ENCODE measurements around the gene CD82. TPM values are rescaled to one million over a fixed set of nuclear protein-coding genes. Genes with fewer than 3 reads are reported as not detected.

The CD82 gene
- polyA plus RNA-seq, 1 donor from 2014 or later, result 0.84 TPM

- Histone ChIP-seq H3K9me3 (ENCODE audit: low read length) (no peaks in the 10 kb centered on the region), H2AFZ (ENCODE audit: low read depth, low read length) (no peak overlapping the region), H3K9me2 (ENCODE audit: insufficient read depth, low read length) (no peaks in the 10 kb centered on the region), H3K79me2 (replicated peaks; ENCODE audit: insufficient read depth, low read length) (no peaks in the 10 kb centered on the region), H3K9ac (ENCODE audit: low read length) (no peak overlapping the region), H3F3A (ENCODE audit: insufficient read depth, low read length, poor library complexity, severe bottlenecking) (no peaks in the 10 kb centered on the region), H3K27ac (ENCODE audit: low read length) (no peak overlapping the region), H4K20me1 (ENCODE audit: insufficient read depth) (no peaks in the 10 kb centered on the region), H3K27me3 (ENCODE audit: insufficient read depth, low read depth, low read length) (no peaks in the 10 kb centered on the region), H3K4me3 (ENCODE audit: low read length) (no peak overlapping the region), H3K4me2 (ENCODE audit: low read length) (no peak overlapping the region), H3K36me3 (ENCODE audit: insufficient read depth, low read length) (no peaks in the 10 kb centered on the region)
- TF ChIP-seq EZH2 (IDR thresholded peaks at IDR 0.05; ENCODE audit: borderline replicate concordance, insufficient read depth, low read length, poor library complexity, severe bottlenecking) (no peak), CTCF (IDR thresholded peaks at IDR 0.05; ENCODE audit: poor library complexity, severe bottlenecking) (no peak), POLR2AphosphoS5 (IDR thresholded peaks at IDR 0.05) (no peak), SMC3 (conservative IDR thresholded peaks at IDR 0.05; ENCODE audit: poor library complexity) (no peak), RAD21 (conservative IDR thresholded peaks at IDR 0.05) (no peak), REST (IDR thresholded peaks at IDR 0.05; ENCODE audit: borderline replicate concordance) (no peak), EP300 (conservative IDR thresholded peaks at IDR 0.05; ENCODE audit: poor library complexity, severe bottlenecking) (no peak), MXI1 (conservative IDR thresholded peaks at IDR 0.05; ENCODE audit: poor library complexity, severe bottlenecking) (no peak), TAF1 (IDR thresholded peaks at IDR 0.05; ENCODE audit: low read depth) (no peak)
These were observed 30.5 kb downstream of the CD82 start for GRCh38 chr11:44595964-44596381.

GRCh38 chr11:44596525-44597276 lies 31.2 kb downstream of the CD82 start:
- TF ChIP-seq EZH2 (IDR thresholded peaks at IDR 0.05; ENCODE audit: borderline replicate concordance, insufficient read depth, low read length, poor library complexity, severe bottlenecking) (no peak), REST (IDR thresholded peaks at IDR 0.05; ENCODE audit: borderline replicate concordance) (no peak), POLR2AphosphoS5 (IDR thresholded peaks at IDR 0.05) (no peak), RAD21 (conservative IDR thresholded peaks at IDR 0.05) (no peak), CTCF (IDR thresholded peaks at IDR 0.05; ENCODE audit: poor library complexity, severe bottlenecking) (no peak), EP300 (conservative IDR thresholded peaks at IDR 0.05; ENCODE audit: poor library complexity, severe bottlenecking) (no peak), SMC3 (conservative IDR thresholded peaks at IDR 0.05; ENCODE audit: poor library complexity) (no peak), MXI1 (conservative IDR thresholded peaks at IDR 0.05; ENCODE audit: poor library complexity, severe bottlenecking) (no peak), TAF1 (IDR thresholded peaks at IDR 0.05; ENCODE audit: low read depth) (no peak)

More at GRCh38 chr11:44596525-44597276, 31.2 kb downstream of the CD82 start:
- H3F3A ChIP-seq (ENCODE audit: insufficient read depth, low read length, poor library complexity, severe bottlenecking), result no peaks in the 10 kb centered on the region
- H3K9me3 ChIP-seq (ENCODE audit: low read length), result no peaks in the 10 kb centered on the region
- no peaks in the 10 kb centered on the region for H3K27me3 ChIP-seq (ENCODE audit: insufficient read depth, low read depth, low read length)
- H3K27ac ChIP-seq (ENCODE audit: low read length), result no peak overlapping the region
- H3K36me3 ChIP-seq (ENCODE audit: insufficient read depth, low read length), result no peaks in the 10 kb centered on the region
- no peaks in the 10 kb centered on the region for H3K79me2 ChIP-seq (replicated peaks; ENCODE audit: insufficient read depth, low read length)
- no peak overlapping the region for H3K4me2 ChIP-seq (ENCODE audit: low read length)
- no peaks in the 10 kb centered on the region for H4K20me1 ChIP-seq (ENCODE audit: insufficient read depth)
- no peak overlapping the region for H3K4me3 ChIP-seq (ENCODE audit: low read length)
- no peak overlapping the region for H3K9ac ChIP-seq (ENCODE audit: low read length)
- no peak overlapping the region for H2AFZ ChIP-seq (ENCODE audit: low read depth, low read length)
- H3K9me2 ChIP-seq (ENCODE audit: insufficient read depth, low read length), result no peaks in the 10 kb centered on the region

All from neural cell (in vitro differentiated cells).